HuH-7 (cell line): Measurements from ENCODE around the gene CAB39.
"Not testable (repeated sequence)": the region's sequence is repeated elsewhere in the genome, so short reads cannot be mapped to it uniquely, and the experiment has no call there.

Source experiments
- DNase-seq: peaks from one replicate; pipeline ENCODE4 v3.0.0; 2011; ENCODE audit warnings: low spot score

The CAB39 gene

DNA sequence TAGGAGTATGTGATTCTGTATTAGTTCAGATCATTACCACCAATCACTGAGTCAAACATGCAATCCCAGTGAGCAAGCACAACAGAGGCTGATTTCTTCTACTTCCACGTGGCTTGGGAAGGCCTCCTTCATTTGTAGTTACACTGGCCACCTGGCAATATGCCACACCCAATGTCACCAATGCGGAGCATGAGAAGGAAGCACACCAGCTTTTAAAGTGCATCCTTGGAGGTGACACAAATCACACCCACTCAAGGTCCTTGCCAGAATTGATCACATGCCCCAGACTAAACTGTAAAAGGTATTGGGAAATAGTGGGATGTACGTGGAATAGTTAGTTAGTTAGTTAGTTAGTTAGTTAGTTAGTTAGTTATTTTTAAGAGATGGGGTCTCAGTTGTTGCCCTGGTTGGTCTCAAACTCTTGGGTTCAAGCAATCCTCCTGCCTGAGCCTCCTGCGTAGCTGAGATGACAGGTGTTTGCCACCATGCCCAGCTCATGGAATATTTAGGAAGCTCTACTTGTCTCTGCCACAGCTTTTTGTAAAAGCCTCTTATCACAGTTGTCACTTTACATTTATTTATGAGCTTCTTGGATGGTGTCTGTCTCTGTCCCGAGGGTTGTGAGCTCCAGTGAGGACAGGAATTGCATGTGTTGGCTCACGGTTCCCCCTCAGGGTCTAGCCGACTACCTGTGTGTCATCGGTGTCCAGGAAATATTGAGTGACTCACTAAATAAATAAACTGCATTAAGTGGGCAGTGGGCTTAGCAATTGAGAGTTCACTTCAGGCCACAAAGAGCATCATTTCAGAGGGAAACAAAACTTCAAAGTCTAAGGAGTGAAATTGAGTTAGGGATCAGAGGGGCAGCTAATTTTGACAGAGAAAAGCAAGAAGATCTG lies 28.1 kb upstream of the CAB39 start:
- DNase-seq: no peak

DNA sequence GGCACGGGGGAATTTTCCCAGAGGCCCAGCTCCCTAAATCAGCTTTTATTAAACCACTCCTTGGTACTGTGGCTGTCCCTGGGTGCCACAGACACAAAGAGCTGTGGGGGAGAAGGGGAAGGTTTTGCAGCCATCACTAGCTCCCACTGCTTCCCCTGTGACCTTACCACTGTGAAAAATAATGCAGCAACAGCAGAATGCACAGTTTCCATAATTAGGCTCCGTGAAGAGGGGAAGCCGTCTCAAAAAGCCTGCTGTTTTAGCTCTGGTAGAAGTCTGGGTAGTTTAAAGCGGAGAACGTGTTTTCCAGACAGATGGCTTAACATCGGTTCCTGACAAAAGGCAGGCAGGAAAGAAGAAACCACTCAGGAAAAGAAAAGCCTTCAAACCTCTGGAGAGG lies 27.5 kb upstream of the CAB39 start:
- DNase-seq: no peak

DNA sequence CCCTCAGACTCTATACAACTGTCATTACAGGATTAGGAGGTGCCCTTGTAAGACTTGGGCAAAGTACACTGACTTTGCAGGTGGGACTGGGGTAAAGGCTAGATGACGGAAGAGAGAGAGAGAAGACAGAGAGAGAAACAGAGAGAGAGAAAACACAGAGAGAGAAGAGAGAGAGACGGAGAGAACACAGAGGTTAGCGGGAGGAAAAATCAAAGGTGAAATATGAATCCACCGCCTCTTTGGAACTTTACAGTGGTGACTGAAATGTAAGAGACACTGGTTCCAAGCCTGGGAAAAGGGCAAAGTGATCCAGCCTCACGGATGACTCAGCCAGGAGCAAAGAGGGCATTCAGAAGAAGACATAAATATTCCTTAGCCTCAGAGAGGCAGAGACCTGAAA lies 25.1 kb upstream of the CAB39 start:
- no peak for DNase-seq

DNA sequence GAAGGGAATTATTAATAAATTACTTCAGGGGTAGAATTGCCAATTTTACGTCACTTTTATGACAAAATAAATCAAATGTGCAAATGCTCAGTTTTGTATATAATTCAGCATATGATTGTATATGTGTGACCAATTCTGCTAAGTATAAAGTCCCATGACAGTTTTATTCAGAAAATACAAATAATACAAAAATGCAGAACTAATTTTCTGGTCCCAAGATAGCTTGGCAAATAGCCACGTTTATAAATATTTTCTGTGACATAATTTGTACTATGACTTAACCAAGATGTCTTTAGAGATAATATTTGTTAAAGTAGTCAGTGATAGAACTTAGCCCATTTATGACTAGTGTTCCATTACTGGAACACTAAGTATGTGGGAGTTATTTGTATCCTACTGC lies 24.2 kb upstream of the CAB39 start:
- no peak for DNase-seq

DNA sequence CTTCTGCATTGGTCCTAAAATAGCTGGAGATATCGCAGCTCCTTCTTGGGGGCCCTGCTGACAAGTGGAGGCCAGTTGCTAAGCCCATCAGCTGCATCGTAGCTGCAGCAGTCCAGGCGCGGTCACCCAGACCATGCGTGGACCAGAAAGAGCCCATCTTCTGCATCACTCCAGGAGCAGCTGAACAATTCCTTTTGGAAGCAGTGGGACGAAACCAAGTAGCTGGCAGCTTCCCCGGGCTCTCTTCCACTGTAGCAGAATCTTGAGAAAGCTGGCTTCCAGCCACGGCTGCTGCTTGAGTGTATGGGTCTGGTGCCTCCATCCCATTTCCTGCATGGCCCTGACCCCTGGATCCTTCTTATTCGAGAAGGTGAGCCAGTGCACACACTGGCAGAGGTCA lies 22.2 kb upstream of the CAB39 start:
- no peak for DNase-seq

DNA sequence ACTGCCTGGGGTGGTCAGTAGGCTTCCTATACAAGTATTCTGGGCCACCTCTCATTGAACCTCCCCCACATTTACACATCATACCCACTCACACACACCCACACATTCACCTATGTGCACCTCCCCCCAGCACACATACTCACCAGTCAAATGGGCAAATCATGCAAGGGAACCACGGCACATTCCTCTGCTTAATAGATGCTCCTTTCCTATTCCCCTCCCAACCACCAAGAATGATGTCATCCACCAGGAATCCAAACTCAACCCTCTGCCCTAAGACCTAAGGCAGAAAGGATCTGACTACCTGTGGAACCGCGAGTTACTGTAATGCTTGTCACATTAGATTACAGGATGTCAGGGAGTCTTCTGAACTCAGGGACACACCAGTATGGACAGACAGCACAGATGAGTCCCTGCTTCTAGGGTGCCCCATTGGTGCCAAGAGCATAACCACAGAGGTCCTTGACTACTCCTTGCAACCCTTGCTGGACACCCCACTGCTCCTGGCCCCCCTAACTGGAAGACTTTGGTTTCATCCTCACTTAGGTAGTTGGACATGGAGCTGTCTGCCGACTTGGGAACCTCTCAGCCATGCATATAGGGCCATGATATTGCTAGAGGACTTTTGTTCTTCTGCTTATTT lies 21.5 kb upstream of the CAB39 start:
- DNase-seq: no peak

DNA sequence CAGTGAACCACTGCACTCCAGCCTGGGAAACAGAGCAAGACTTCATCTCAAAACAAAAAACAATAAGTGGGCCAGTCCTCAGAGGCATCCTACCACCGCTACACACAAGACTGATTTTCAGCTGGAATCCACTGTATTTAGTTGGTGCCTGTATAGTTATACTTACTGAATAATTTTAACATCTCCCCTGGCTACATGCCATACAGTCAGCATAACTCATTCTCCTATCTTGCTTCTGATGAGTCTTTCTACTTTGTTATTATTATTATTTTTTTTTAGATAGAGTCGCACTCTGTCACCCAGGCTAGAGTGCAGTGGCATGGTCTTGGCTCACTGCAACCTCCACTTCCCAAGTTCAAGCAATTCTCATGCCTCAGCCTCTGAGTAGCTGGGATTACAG lies 19.9 kb upstream of the CAB39 start:
- DNase-seq: no peak

DNA sequence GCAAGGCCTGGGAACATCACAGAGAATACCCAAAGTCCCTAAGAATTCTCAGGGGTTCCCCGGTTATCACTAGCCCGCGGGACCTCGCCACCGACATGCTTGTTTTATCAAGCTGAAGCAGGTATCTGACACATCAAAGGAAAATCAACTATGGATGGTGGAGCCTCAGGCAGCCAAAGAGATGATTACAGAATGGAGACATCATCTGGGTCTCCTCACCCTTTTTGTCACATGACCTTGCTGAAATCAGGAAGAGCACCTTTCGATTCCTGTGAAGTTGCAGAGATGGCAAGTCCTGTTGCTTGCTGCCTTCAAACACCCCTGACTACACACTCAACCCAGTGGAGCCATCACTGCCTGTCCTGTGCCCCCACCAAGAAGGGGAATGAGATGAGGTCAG lies 19.2 kb upstream of the CAB39 start:
- DNase-seq: no peak

DNA sequence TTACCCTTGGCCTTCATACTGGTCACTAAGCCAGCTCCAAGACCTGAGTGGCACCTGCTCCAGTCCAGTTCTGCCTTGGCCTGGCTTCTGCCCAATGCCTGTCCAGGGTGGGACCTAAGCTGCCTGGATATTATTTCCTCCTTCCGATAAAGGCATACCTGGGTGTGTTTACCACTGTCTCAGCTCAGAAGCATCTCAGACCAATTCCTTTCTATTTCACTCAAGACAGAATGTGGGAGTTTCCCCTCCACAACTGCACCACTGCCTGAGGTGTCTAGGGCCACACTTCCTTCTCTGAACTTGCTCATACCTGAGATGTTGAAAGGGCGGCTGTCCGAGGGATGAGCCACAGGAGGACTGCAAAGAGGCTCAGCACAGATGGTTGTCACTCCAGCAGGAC lies 18.4 kb upstream of the CAB39 start:
- no peak for DNase-seq

DNA sequence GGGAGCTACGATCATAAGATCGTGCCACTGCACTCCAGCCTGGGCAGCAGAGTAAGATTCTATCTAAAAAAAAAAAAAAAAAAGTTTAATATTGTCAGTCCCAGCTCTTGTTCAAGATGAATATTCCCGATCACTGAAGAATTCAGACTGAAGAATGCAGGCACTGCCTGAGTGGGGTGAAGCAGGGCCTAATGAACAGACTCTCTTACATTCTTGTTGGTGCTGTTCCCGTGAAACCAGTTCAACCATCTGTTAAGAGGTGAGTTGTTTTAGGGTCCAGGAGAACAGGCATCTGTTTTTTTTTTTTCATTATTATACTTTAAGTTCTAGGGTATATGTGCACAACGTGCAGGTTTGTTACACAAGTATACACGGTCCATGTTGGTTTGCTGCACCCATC lies 17.1 kb upstream of the CAB39 start:
- no peak for DNase-seq

DNA sequence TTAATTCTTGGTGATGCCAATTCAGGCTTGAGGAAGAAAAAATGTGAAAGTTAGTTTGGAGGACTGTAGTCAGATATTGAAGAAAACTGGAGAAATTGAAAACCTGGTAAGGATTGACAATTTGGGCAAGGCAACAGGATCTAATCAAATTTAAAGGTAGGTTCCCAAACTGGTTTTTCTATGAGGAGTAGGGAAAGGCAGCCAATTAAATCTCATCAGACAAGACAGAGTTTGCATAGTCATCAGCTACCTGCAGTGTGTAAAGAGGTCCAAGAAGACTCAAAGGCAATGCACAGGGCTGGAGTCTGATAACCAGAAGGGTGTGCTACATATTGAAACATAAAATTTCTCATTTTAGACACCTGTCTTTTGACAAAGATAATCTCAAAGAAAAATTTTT lies 16.0 kb upstream of the CAB39 start:
- DNase-seq: no peak

DNA sequence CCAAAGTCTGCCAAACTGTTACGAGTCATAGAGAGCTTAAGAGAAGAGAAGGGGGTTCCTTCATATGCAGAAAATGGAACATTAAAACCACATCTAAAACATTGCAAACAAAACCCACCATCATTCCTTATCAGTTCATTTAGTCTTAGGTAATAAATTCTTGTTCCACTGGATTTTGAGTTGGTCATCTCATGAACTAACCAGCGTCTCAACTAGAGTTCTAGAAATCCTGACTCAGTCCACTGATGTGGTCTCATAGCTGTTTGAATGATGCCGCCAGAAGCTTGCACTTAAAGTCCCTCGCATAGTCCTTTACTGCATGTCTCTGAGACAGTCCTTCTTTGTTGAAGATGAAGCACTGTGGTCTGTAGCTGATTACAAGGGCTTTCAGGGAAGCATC lies 15.0 kb upstream of the CAB39 start:
- DNase-seq: no peak

DNA sequence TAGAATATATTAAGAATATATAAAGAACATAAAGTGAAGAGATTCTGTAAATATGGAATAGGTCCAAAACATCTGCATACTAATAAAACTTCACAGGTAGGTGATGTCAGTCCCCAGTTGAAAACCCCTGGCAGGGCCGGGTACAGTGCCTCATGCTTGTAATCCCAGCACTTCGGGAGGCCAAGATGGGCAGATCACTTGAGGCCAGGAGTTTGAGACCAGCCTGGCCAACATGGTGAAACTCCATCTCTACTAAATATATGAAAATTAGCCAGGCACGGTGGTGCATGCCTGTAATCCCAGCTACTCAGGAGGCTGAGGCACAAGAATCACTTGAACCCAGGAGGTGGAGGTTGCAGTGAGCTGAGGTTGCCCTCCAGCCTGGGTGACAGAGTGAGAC lies 13.9 kb upstream of the CAB39 start:
- DNase-seq: not testable (repeated sequence)

DNA sequence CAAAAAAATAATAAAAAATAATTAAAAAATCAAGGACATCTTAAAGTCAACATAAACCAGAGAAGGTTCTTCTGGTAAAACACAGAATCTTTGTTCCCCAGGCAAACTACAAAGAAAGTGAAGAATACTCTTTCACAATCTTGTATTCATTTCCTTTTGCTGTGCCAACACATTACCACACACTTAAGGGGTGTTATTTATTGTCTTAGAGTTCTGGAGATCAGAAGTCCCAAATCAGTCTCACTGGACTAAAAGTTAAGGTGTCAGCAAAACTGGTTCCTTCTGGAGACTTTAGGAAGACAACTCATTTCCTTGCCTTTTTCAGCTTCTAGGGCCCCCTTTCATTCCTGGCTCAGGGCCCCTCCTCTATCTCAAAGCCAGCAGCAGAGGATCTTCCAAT lies 12.2 kb upstream of the CAB39 start:
- DNase-seq: no peak

DNA sequence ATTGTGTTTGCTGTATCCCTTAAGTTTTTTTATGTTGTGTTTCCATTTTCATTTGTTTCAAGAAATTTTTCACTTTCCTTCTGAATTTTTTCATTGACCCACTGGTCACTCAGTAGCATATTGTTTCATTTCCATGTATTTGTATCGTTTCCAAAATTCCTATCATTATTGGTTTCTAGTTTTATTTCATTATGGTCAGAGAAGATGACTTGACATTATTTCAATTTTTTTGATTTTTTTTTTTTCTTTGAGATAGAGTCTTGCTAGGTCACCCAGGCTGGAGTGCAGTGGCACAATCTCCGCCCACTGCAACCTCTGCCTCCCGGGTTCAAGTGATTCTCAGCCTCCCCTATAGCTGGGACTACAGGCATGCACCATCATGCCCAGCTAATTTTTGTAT lies 11.3 kb upstream of the CAB39 start:
- DNase-seq: no peak

DNA sequence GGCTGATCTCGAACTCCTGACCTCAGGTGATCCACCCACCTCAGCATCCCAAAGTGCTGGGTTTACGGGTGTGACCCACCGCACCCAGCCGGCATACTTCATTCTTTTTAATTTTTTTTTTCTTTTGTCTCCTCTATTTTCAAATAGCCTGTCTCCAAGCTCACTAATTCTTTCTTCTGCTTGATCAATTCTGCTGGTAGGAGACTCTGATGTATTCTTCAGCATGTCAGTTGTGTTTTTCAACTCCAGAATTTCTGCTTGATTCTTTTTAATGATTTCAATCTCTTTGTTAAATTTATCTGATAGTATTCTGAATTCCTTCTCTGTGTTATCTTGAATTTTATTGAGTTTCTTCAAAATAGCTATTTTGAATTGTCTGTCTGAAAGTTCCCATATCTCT lies 10.2 kb upstream of the CAB39 start:
- not testable (repeated sequence) for DNase-seq

DNA sequence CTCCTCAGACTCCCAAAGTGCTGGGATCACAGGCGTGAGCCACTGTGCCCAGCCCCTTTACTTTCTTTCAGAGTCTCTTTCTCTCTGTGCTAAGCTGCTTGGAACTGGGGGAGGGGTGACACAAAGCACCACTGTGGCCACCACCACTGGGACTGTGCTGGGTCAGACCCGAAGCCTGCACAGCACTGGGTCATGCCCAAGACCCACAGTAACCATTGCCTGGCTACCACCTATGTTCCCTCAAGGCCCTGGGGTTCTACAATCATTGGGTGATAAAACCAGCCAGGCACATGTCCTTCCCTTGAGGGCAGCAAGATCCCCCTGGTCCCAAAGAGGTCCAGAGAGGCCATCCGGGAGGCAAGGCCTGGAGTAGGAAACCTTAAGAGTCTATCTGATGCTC lies 9.1 kb upstream of the CAB39 start:
- DNase-seq: no peak

DNA sequence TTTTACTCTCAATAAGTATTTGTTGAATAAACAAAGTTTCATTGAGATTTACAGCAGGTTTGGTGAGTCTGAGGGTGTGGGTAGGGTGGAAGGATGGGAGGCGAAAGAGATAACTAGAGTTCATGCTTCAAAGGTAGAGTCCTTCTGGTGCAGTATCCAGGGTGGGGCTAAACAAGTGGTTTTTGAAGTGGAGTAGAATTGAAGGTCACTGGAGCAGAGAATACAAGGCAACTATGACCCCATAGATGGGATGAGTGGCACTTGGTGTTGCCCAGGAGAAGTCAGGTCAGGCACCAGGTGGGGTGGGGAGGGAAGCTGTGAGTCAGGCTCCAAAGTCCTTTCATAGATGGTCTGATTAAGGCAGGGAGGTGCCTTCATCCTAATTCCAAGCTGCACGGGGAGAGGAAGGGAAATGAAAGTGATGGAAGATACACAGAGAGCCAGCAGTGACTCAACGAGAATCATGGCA lies 6.6 kb upstream of the CAB39 start:
- DNase-seq: peak; percentile 38

DNA sequence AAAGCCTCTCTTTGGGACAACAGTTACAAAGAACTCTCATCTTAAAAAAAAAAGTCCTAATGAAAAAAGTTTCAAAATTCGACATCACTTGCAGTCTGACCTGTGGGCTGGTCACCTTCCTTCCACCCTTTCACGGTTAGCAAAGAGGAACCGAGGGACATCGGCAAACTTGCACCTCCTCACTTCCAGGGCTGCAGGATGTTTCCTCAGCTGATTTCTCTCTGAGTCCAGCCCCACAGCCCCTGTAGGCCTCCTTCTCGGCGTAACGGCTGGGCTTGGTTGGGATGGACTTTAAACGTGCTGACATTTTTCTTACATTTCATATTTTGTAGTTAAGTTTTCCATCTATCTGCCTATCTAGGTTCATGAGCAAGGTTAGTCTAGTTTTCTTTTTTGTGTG lies 5.7 kb upstream of the CAB39 start:
- DNase-seq: no peak

DNA sequence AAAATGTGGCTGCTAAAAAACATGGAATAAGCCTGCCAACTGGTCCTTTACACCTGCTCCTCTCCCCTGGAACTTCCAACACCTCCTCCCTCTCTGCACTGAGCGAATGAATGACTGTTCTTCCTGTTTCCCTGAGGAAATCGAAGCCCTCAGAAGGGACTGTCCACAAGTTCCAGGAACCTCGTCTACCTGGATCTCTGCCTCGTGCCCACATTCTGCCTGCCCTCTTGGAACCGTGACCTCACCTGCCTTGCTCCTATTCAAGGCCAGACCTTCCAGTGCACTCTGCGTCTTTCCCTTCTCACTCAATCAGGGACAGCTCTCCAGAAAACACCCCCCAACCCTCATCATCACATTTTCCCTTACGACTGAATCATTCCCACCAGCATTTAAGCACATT lies 4.4 kb upstream of the CAB39 start:
- no peak for DNase-seq

DNA sequence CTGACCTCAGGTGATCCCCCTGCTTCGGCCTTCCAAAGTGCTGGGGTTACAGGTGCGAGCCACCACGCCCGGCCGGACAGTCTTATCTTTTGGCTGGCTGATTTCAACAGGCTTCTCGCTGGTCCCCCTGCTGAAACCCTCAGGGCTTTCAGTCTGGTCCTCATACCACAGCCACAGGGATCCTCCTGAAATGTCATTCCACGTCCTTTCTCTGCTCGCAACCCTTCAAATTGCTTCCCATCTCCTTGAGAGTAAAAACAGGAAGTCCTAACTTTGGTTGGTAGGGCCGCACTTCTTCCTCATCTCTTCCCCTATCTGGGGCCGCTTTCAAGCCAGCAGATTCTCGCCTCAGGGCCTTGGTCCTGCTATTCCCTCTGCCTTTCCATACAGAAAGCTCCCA lies 1.4 kb upstream of the CAB39 start:
- no peak for DNase-seq

DNA sequence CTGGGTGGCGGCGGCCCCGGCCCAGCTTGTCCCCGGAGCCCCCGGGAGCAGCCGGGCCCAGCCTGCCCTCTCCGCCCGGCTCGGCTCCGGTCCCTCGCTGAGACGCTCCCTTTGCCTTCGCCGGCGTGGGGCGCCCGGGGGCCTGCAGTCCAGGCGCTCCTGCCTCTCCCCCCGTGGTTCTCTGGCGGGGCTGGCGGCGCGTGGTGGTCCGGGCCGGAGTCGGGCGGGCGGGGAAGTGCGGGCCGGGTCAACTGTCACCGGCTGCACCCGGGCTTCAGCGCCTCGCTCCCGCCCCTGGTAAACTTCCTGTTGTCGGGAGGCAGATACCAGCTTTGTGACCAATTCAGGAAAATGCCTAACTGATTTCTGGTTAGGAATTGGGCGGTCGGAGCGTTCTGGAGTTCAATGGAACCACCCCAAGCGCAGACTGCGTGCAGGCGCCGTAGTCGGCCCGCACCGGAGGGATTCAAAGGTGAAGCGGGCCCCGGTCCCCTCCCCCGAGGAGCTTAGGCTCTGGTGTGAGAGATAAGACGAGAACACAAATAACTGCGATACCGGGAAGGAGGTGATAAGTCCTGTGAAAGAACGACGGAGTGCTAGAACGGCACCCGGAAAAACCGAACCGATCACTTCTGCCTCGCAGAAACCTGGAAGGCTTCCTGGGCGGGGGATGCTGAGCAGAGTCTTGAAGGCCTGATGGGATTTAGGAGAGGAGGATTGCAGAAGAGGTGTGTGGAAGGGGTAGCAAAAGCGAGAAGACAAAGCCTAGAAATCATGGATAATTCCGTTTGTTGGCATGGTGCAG lies 891 bp downstream of the CAB39 start:
- peak; percentile 29 for DNase-seq

DNA sequence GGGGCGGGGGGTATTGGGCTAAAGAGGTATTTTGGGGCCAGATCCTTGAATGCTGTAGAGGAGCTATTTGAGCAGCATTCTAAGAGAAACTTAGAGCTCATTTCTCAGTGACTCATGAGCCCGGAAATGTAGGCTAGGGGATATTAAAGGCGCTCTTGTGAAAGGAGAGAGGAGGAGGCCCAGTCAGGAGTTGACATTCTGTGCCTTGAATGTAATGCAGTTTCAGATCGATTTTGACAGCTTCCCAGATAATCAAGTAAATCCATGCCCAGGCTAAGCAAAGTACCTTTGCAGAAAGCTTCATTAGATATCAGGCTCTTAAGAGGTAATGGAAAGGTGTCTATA lies 1.5 kb downstream of the CAB39 start:
- DNase-seq: peak; percentile 58
